ENCODE results near the gene TMEM218. TPM values are rescaled to one million over a fixed set of nuclear protein-coding genes. Genes with fewer than 3 reads are reported as not detected.
A peak's percentile ranks its signal among the peaks of the same experiment; 100 is the strongest.

TMEM218 gene
- total and polyA plus RNA-seq, 12 donors: 19.3 to 42.3 (median 25.8) TPM

DNA sequence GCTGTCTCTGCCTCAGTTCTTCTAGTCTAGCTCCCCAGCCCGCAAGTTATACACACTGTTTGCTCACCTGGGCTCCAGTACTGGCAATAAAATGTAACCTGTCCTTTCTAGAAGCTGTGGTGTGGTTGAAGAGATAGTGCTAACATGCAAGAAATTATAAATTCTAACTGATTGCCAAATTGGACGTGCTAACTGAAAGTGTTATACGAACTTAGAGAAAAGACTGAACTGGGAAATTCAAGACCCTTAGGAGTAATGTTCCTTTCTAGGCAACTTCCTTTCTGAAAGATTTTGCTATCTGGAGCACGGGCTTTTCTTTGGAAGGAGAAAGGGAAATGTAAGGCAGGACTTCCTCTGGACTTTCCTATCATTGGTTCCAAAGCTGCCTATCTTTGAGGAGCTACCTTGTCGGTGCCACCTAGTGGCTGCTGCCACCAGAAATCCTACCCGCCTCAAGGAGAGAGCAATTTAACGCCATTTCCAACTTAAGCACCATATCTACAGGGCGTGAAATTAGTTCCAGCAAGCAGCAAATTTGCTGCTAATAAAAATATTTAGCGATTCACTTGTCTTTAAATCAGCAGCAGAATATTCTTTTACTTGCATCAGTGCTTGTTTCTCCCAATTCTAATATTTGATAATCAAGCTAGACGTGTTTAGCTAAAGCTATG, 12.7 kb upstream of the TMEM218 start:
- H3K4me3 ChIP-seq: peak overlapping the region in 1 of 4 donors; percentile 36
- intact Hi-C loops (cut with DNase I): no loop called here
- TF ChIP-seq, protein P1, sequence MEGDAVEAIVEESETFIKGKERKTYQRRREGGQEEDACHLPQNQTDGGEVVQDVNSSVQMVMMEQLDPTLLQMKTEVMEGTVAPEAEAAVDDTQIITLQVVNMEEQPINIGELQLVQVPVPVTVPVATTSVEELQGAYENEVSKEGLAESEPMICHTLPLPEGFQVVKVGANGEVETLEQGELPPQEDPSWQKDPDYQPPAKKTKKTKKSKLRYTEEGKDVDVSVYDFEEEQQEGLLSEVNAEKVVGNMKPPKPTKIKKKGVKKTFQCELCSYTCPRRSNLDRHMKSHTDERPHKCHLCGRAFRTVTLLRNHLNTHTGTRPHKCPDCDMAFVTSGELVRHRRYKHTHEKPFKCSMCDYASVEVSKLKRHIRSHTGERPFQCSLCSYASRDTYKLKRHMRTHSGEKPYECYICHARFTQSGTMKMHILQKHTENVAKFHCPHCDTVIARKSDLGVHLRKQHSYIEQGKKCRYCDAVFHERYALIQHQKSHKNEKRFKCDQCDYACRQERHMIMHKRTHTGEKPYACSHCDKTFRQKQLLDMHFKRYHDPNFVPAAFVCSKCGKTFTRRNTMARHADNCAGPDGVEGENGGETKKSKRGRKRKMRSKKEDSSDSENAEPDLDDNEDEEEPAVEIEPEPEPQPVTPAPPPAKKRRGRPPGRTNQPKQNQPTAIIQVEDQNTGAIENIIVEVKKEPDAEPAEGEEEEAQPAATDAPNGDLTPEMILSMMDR (IDR thresholded peaks at IDR 0.05): peak; percentile 51 to 64 (median 56)
- TF ChIP-seq POLR2A (IDR thresholded peaks at IDR 0.05): no peak
- peak overlapping the region in 2 of 5 donors; percentile 29 to 53 for H3K27ac ChIP-seq
- peaks cover 4 to 11% of the 10 kb centered on the region in 2 donors for H3K4me1 ChIP-seq (replicated peaks in 1 of 2)
- peak; percentile 52 to 84 (median 72) for DNase-seq
- no peaks in the 10 kb centered on the region for H3K9me3 ChIP-seq (replicated peaks in 1 of 3)
- no peaks in the 10 kb centered on the region for H3K27me3 ChIP-seq
- 52 to 62% (median 54%) methylated on average over 10 of the region's 10 CpGs for WGBS, 4 donors
- no peaks in the 10 kb centered on the region for H3K36me3 ChIP-seq (replicated peaks in 1 of 2)

DNA sequence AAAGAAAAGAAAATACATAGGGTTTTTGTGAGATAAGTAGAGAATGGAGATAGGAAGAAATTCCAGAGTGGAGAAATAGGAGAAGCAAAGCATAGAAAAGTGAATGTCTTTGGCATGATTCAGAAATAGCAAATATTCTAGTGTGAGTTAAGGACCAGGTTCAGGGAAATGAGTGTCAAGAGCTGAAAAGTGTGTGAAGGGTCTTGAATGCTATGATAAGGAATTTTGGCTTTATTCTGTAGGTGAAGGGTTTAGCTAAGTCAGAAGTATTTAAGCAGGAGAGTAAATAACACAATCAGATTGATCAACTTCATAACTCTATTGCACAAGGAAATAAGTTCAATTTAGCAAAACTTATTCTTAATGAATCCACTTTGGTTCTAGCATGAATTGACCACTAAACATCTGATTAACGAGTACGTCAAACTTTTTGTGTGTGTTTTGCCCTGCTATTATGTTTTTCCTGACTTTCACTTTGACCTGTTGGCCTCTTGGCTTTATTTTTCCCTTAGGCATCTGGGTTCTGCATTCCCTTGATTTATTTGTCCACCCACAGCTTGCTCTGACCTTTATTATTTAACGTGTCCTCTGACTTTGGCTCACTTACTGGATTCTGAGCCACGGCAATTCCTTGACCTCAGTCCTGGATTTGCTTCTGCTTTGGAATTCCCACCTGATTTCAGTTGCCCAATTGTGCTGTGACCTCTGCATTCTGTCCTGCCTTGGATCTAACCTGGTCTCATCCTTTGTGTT, 11.9 kb upstream of the TMEM218 start:
- H3K27me3 ChIP-seq: no peaks in the 10 kb centered on the region
- no peaks in the 10 kb centered on the region for H3K9me3 ChIP-seq (replicated peaks in 1 of 3)
- intact Hi-C loops (cut with DNase I): no loop called here
- H3K36me3 ChIP-seq (replicated peaks in 1 of 2): no peaks in the 10 kb centered on the region
- peak overlapping the region in 1 of 4 donors; percentile 36 for H3K4me3 ChIP-seq
- 45 to 53% (median 51%) methylated on average over 4 of the region's 4 CpGs for WGBS, 4 donors
- H3K27ac ChIP-seq: peak overlapping the region in 2 of 5 donors; percentile 29 to 53
- peaks cover 4 to 11% of the 10 kb centered on the region in 2 donors for H3K4me1 ChIP-seq (replicated peaks in 1 of 2)
- TF ChIP-seq, protein P1 (IDR thresholded peaks at IDR 0.05): no peak
- TF ChIP-seq POLR2A (IDR thresholded peaks at IDR 0.05): no peak
- no peak for DNase-seq

DNA sequence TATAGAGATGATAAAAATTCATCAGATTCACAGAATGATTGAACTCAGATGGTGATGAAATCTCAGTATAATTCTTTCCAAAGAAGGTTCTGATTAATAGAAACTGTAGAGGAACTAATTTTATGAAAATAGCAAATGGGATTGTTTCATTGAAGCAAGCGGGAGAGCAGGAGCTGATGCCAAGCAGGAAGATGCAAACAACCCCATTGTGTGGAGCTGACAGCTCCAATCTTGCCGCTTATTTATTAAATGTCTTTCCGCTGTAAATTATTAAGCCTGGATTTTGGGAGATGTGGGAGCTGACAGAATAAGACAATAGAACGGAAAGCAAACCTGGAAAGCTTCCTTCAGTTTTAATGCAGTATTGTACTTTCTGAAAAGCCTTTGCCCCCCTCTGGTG, 6.0 kb upstream of the TMEM218 start:
- TF ChIP-seq, protein P1 (IDR thresholded peaks at IDR 0.05): no peak
- TF ChIP-seq POLR2A (IDR thresholded peaks at IDR 0.05): no peak
- intact Hi-C loops (cut with DNase I): no loop called here
- H3K9me3 ChIP-seq (replicated peaks in 1 of 3): no peaks in the 10 kb centered on the region
- no peak for DNase-seq
- H3K36me3 ChIP-seq (replicated peaks in 1 of 2): no peaks in the 10 kb centered on the region
- H3K4me3 ChIP-seq: no peak overlapping the region
- H3K27me3 ChIP-seq: no peaks in the 10 kb centered on the region
- WGBS, 4 donors: 72 to 77% (median 74%) methylated on average over 4 of the region's 4 CpGs
- no peak overlapping the region for H3K27ac ChIP-seq
- no peaks in the 10 kb centered on the region for H3K4me1 ChIP-seq (replicated peaks in 1 of 2)

GRCh38 chr11:125114518-125114917, 3.1 kb upstream of the TMEM218 start:
- Histone ChIP-seq H3K9me3 (replicated peaks in 1 of 3) (no peaks in the 10 kb centered on the region), H3K4me1 (replicated peaks in 1 of 2) (peaks cover 4 to 6% of the 10 kb centered on the region in 2 donors), H3K4me3 (no peak overlapping the region), H3K27ac (no peak overlapping the region), H3K36me3 (replicated peaks in 1 of 2) (no peaks in the 10 kb centered on the region), H3K27me3 (no peaks in the 10 kb centered on the region)
- no peak for DNase-seq
- 47 to 70% (median 65%) methylated on average over 6 to 8 of the region's 8 CpGs for WGBS, 4 donors
- TF ChIP-seq POLR2A (IDR thresholded peaks at IDR 0.05): no peak
- TF ChIP-seq, protein P1 (IDR thresholded peaks at IDR 0.05): peak in 1 of 6 experiments; percentile 7
- intact Hi-C loops (cut with DNase I): no loop called here

Data from adrenal gland (tissue), 12 donors.